C4-2B (cell line): ENCODE measurements around the gene RDX.

Experiments
- H3K27ac ChIP-seq: fragments of 450-650 bp; 2 replicates; pipeline ENCODE4 v1.5.1; 2017
- CTCF ChIP-seq: fragments of 450-650 bp; conservative IDR thresholded peaks from 2 replicates; pipeline ENCODE4 v1.5.1; 2017; ENCODE audit warnings: mild to moderate bottlenecking
- ZFX ChIP-seq: fragments of 450-650 bp; IDR thresholded peaks from 2 replicates; pipeline ENCODE4 v1.6.1; 2017

Gene RDX

DNA sequence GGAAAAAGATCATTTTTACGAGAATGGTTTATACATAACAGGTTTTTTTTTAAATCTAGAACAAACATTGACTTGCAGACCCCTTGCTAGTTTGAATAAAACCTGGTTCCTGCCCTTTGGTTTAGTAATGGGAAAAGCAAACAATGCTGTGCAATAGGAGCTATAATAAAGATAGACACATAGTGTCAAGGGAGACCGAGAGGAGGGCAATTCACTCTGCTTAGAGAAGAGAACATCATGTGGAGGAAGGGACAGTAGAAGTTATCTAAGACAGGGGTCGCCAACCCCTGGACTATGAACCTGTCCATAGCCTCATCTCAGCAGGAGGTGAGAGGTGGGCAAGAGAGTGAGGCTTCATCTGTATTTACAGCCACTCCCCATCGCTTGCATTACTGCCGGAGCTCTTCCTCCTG lies 7.0 kb upstream of the RDX start:
- H3K27ac ChIP-seq: no peak overlapping the region
- TF ChIP-seq CTCF (no peak), ZFX (no peak)

GRCh38 chr11:110301577-110301976 lies 5.2 kb upstream of the RDX start:
- TF ChIP-seq ZFX (no peak), CTCF (no peak)
- H3K27ac ChIP-seq: no peak overlapping the region

DNA sequence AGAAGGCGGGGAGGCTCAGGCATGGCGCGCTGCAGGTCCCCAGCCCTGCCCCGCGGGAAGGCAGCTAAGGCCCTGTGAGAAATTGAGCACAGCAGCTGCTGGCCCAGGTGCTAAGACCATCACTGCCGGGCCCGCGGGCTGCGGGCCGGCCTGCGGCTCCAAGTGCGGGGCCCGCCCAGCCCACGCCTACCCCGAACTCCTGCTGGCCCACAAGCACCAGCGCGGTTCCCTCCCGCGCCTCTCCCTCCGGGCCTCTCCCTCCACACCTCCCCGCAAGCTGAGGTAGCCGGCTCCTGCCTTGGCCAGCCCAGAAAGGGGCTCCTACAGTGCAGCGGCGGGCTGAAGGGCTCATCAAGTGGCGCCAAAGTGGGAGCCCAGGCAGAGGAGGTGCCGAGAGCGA lies 4.6 kb upstream of the RDX start:
- TF ChIP-seq CTCF: no peak
- TF ChIP-seq ZFX: no peak
- H3K27ac ChIP-seq: no peak overlapping the region

GRCh38 chr11:110299006-110299785 lies 2.8 kb upstream of the RDX start:
- TF ChIP-seq ZFX (no peak), CTCF (no peak)
- H3K27ac ChIP-seq: no peak overlapping the region

- TF ChIP-seq ZFX: no peak
- TF ChIP-seq CTCF: no peak
- no peak overlapping the region for H3K27ac ChIP-seq
Measured at GRCh38 chr11:110298301-110298765, 1.9 kb upstream of the RDX start.

DNA sequence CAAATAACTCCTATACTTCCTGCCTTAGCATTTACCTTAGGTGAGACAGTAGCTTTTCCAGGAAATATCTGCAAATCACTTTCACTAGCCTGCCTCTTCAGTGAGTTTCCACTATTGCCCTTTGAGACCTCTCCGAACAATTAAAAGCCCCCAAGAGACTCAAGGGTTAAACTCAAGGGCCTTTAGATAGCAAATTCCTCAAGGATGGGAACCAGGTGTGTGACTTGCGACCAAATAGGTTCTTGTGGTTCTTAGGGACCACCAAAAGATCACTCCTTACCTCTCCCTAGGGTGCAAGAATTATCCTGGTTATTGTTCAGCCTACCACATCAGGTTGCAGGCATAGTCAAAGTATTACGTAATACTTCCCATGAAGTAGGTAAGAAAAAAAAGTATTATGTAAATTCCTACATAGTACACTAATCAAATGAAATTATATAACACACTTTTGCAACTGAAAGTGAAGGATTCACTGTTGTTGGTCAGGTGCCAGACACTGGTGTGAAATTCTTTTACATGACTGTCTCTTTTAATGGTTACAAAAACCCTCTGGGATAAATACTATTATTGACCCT lies 1.4 kb upstream of the RDX start:
- no peak for TF ChIP-seq CTCF
- no peak for TF ChIP-seq ZFX
- no peak overlapping the region for H3K27ac ChIP-seq

DNA sequence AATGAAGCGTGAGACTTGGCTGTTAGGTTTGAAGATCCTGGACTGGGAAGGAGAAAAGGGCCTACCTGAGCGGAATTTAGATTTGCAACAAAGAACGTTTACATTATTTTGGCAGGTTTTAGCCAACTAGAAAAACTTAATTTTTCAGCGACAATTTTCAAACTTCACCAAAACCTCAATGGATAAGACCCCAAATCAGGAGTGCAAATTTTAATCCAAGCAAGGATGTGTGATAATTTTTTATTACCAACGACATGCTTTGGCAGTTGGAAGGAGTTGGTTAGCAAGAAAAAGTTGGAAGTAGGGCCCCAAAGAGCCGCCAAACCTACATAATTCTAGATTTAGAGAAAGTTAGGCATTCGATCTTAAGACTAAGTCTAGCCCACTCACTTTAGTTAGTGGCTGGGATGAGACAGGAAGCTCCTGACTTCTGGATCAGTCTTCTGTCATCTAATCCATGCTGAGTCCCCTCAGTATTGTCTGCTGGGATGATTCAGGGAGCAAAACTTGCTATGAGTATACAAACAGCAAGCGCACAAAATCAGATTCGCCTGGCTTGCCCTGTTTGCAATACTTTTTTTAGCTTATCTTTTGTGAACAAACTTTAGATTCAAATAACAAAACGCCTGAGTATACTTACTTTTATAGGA lies 787 bp upstream of the RDX start:
- H3K27ac ChIP-seq: peak overlapping the region; percentile 96
- TF ChIP-seq CTCF: no peak
- no peak for TF ChIP-seq ZFX
